HG03558 (cell line): ENCODE measurements around the gene MT1B.

ENCODE experiments used
- ATAC-seq: cut with Tn5 transposase; IDR thresholded peaks from one replicate; pipeline ENCODE4 v1.9.1; 2021; ENCODE audit warnings: moderate number of reproducible peaks; ENCODE audit not compliant: unreplicated experiment; ENCODE audit errors: extremely low read depth

MT1B gene

GRCh38 chr16:56651586-56651985, at the start of gene MT1B:
MT1B (plus strand) TSS chr16:56651886; CDS start chr16:56651954, 68 bp downstream.
- no peak for ATAC-seq

GRCh38 chr16:56603589-56603988, 48.1 kb upstream of the MT1B start:
- ATAC-seq, result no peak

GRCh38 chr16:56604966-56605365, 46.7 kb upstream of the MT1B start:
- no peak for ATAC-seq

- no peak for ATAC-seq
Measured at GRCh38 chr16:56605475-56605874, 46.2 kb upstream of the MT1B start.

GRCh38 chr16:56606071-56606475, 45.6 kb upstream of the MT1B start:
- no peak for ATAC-seq

DNA sequence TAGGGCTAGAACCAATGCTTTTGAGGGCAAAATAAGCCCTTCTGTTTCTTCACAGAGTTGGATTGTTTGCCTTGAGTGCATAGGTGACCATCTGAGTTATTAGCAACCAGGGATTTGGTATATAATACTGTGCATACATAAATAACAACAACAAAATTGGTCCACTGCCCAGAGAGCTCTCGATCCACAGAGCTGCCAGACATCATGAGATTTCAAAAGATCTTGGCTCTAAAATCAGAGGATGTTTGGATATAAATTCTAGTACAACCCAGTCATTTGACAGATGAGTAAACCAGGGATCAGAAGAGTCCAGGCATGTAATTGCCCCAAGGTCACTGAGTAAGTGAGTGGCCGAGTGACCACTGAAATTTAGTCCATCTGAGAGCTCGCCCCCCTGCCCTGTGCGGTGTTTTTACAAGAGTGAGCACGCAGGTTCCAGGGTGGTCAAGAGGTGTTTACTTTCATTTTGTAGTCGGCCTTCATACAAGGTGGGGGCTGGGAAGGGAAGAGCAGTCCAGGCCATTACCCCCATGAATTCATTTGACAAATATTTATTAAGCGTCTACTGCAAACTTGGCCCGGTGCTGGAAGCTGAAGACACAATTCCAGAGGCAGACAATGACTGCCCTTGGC, 45.1 kb upstream of the MT1B start:
- ATAC-seq, result no peak

- ATAC-seq, result no peak
Measured at GRCh38 chr16:56607109-56607618, 44.5 kb upstream of the MT1B start.

GRCh38 chr16:56607675-56608042, 44.0 kb upstream of the MT1B start:
- no peak for ATAC-seq

DNA sequence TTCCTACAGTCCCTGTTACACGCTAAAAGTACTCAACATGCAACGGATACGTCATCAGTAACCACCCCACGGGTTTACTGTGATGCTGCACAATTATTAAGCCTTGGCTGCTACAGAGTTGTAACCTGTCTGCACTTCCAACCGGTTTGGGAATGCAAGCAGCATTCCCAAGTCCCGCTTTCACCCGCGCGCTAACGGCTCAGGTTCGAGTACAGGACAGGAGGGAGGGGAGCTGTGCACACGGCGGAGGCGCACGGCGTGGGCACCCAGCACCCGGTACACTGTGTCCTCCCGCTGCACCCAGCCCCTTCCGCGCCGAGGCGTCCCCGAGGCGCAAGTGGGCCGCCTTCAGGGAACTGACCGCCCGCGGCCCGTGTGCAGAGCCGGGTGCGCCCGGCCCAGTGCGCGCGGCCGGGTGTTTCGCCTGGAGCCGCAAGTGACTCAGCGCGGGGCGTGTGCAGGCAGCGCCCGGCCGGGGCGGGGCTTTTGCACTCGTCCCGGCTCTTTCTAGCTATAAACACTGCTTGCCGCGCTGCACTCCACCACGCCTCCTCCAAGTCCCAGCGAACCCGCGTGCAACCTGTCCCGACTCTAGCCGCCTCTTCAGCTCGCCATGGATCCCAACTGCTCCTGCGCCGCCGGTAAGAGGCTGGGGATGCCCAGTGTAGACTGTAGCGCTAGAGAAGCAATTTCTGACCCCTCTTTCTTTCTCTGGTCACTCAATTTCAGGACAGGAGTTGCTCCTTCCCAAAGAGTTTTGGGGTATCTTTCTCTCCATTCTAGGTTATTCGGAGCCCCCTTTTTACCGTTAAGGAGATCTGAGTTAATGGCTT, 43.4 kb upstream of the MT1B start, which contains the start of gene MT2A:
TSS of gene MT2A (plus strand) at position 542 of the 833 bp plus-strand sequence. CDS start at position 614, 72 bp downstream.
- ATAC-seq, result peak; percentile 62

DNA sequence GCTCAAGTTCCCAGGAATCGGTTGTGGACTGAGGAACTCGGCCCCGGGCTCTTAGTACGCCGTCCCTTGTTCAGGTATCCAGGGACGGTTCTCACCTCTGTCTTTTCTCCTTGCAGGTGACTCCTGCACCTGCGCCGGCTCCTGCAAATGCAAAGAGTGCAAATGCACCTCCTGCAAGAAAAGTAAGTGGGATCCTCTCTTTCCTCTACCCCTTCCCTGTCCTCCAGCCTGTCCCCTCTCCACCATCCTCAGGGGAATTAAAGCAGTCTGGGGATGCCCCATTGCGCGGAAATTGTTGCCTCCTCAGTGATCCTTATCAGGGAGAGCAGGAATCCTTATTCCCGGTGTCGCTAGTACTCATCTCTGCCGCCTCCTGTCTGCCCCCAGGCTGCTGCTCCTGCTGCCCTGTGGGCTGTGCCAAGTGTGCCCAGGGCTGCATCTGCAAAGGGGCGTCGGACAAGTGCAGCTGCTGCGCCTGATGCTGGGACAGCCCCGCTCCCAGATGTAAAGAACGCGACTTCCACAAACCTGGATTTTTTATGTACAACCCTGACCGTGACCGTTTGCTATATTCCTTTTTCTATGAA, 42.7 kb upstream of the MT1B start:
- no peak for ATAC-seq

DNA sequence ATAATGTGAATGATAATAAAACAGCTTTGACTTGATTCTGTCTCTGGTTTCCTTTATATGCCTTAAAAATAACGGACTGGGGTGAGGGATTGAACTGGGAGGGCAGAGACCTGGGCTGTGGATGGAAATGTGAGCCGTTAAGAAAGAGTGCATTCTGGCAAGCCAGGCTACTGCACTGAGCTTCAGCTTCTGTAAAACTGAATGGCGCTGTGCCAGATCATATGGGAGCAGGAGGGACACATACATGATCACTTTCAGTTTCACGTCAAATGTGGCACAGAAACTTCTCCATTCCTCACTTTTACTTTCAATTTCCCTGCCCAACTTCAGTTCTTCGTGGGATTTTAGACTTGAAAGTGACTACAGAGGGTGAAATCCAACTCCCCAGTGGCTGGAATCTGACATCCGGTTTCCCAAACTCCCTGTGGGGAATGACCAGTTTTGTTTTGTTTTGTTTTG, 42.2 kb upstream of the MT1B start:
- ATAC-seq, result peak; percentile 41

DNA sequence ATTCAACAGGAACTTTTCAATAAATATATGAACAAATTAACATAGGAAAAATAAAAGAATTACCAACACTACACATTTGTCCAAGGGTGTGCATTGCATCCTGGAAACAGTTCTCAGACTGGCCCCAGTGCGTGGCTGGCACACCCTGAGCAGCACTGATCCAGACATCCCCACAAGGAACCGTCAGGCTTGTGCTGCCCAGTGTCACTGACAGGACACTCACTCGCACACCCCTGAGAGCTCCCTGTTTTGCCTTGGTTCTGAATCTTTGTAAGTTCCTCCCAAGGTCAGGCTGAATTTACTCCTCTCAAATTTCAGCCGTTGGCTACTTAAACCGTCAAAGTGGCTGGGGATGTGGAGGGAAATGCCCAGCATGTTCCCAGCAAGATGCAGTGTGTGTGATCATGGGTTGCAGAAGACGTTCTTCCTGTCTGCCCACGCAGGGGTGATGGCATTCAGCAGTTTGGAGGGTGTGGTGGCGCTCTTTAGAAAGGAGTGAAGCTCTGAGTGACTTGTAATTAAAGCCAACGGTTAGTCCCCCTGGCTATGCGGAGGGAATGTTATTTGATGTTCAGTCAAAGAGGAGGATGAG, 41.6 kb upstream of the MT1B start:
- no peak for ATAC-seq

- no peak for ATAC-seq
Measured at GRCh38 chr16:56610609-56611111, 41.0 kb upstream of the MT1B start.

DNA sequence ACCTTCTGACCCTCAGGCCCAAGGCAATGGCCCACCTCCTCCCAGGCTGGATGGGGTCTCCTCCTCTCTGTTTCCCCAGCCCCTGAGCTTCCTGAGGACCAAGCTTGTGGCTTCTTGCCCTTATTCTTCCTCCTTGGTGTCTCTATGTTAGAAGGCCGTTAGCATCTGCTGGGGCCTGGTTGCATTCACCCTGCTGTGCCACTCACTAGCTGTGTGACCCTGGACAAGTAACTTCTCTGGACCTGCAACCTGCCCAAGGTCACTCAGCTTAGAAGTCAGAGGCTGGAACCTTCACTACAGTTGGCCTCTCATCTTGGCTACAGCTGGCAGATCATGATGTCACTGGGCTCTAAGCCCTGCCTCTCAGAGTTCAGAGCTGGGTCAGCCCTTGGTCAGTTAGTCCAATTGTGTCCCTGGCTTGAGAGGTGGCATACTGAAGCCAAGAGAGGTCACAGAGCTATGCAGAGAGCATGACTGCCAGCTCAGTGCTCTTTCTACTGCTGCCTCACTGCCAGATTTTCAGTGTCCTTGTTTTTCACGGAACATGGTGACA, 40.3 kb upstream of the MT1B start:
- ATAC-seq, result no peak

- no peak for ATAC-seq
Measured at GRCh38 chr16:56613706-56614105, 38.0 kb upstream of the MT1B start.

DNA sequence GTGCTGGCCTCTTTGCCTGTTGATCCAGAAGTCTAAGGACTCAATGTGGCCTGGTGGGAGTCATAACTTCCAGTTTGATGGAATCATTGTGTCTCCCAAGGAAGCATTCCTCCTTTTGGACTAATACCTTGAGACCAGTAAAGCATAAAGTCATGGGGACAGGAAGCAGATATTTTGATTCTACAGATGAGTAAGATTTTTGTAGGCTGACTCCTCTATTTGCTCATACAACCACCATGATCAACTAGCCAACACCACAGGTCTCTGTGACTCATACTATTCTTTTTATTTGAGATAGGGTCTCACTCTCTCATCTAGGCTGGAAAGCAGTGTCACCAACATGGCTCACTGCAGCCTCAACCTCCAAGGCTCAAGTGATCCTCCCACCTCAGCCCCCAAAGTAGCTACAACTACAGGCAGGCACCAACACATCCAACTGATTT, 37.1 kb upstream of the MT1B start:
- no peak for ATAC-seq

- ATAC-seq, result no peak
Measured at GRCh38 chr16:56615353-56615752, 36.3 kb upstream of the MT1B start.

DNA sequence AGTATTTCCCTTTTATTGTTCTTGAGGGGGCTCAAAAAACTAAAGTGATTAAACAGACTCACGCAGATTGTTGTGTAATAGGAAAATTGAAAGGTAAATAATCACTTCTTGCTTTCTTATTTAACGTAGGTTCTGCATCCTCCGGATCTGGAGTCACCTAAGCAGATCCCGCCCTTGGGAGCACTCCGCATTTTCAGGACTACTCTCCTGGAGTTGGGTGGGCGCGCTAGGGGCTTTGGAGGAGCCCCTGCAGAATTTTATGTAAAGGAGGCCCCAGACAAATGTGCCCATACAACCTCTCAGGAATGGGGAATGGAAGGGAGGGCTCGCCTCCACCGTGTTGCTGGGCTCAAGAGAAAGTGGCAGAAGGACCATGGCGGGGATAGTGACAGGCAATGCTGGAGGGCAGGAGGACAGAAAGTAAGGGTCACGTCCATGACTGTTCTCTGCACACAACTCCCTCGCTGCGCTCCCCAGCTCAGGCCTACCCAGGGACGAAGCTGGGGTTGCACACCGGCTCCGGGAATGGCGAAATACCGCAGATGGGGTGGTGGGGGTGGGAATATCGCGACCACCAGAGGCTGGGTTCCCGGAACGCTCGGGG, 35.0 kb upstream of the MT1B start:
- no peak for ATAC-seq

- no peak for ATAC-seq
Measured at GRCh38 chr16:56617212-56618085, 34.2 kb upstream of the MT1B start.
